Measurements from ENCODE around the gene GLT1D1.
A peak's percentile ranks its signal among the peaks of the same experiment; 100 is the strongest.

Gene GLT1D1

GRCh38 chr12:128815779-128816642, 37.3 kb upstream of the GLT1D1 start:
- no peak for TF ChIP-seq POLR2A (IDR thresholded peaks at IDR 0.05; ENCODE audit: low read depth, low read length)
- FAIRE-seq (no peak), DNase-seq (ENCODE audit: insufficient read length, low spot score) (no peak)

GRCh38 chr12:128816643-128816920, 36.7 kb upstream of the GLT1D1 start:
- DNase-seq (ENCODE audit: insufficient read length, low spot score), result no peak
- no peak for FAIRE-seq
- TF ChIP-seq POLR2A (IDR thresholded peaks at IDR 0.05; ENCODE audit: low read depth, low read length), result no peak

- DNase-seq (ENCODE audit: insufficient read length, low spot score) (peak; percentile 56), FAIRE-seq (peak; percentile 11)
- TF ChIP-seq POLR2A (IDR thresholded peaks at IDR 0.05; ENCODE audit: low read depth, low read length), result no peak
These were observed 35.9 kb upstream of the GLT1D1 start for GRCh38 chr12:128817111-128818015.

- DNase-seq (ENCODE audit: insufficient read length, low spot score) (peak; percentile 67), FAIRE-seq (no peak)
- no peak for TF ChIP-seq POLR2A (IDR thresholded peaks at IDR 0.05; ENCODE audit: low read depth, low read length)
These were observed 34.9 kb upstream of the GLT1D1 start for GRCh38 chr12:128818065-128819022.

GRCh38 chr12:128819293-128820144, 33.8 kb upstream of the GLT1D1 start:
- DNase-seq (ENCODE audit: insufficient read length, low spot score), result no peak
- no peak for FAIRE-seq
- no peak for TF ChIP-seq POLR2A (IDR thresholded peaks at IDR 0.05; ENCODE audit: low read depth, low read length)

GRCh38 chr12:128820253-128820652, 33.0 kb upstream of the GLT1D1 start:
- DNase-seq (ENCODE audit: insufficient read length, low spot score) (no peak), FAIRE-seq (no peak)
- no peak for TF ChIP-seq POLR2A (IDR thresholded peaks at IDR 0.05; ENCODE audit: low read depth, low read length)

- FAIRE-seq (no peak), DNase-seq (ENCODE audit: insufficient read length, low spot score) (no peak)
- no peak for TF ChIP-seq POLR2A (IDR thresholded peaks at IDR 0.05; ENCODE audit: low read depth, low read length)
These were observed 32.4 kb upstream of the GLT1D1 start for GRCh38 chr12:128820723-128821432.

GRCh38 chr12:128823216-128823915, 29.9 kb upstream of the GLT1D1 start:
- FAIRE-seq (no peak), DNase-seq (ENCODE audit: insufficient read length, low spot score) (peak; percentile 45)
- 0 out of 2 replicates have a peak, but pooled peaks have one; percentile 7 for TF ChIP-seq POLR2A (IDR thresholded peaks at IDR 0.05; ENCODE audit: low read depth, low read length)

- FAIRE-seq (no peak), DNase-seq (ENCODE audit: insufficient read length, low spot score) (peak; percentile 98)
These were observed 29.1 kb upstream of the GLT1D1 start, which contains the start of gene SLC15A4 for GRCh38 chr12:128823916-128824839. SLC15A4 (minus strand) TSS chr12:128823958; CDS start chr12:128823943, 15 bp downstream.

GRCh38 chr12:128825835-128826234, 27.4 kb upstream of the GLT1D1 start:
- FAIRE-seq (no peak), DNase-seq (ENCODE audit: insufficient read length, low spot score) (no peak)
- no peak for TF ChIP-seq POLR2A (IDR thresholded peaks at IDR 0.05; ENCODE audit: low read depth, low read length)

More at GRCh38 chr12:128823916-128824839, 29.1 kb upstream of the GLT1D1 start, which contains the start of gene SLC15A4:
- peak; percentile 82 for TF ChIP-seq POLR2A (IDR thresholded peaks at IDR 0.05; ENCODE audit: low read depth, low read length)
